HUDEP-2 (cell line): ENCODE measurements around the gene ANKS1B.

Experiments used
- DNase-seq, 76 experiments: peaks; one replicate each; lab custom pipeline; 2025; ENCODE audit not compliant: unreplicated experiment in 76 of 76; lab: John Stamatoyannopoulos, UW

The ANKS1B gene

DNA sequence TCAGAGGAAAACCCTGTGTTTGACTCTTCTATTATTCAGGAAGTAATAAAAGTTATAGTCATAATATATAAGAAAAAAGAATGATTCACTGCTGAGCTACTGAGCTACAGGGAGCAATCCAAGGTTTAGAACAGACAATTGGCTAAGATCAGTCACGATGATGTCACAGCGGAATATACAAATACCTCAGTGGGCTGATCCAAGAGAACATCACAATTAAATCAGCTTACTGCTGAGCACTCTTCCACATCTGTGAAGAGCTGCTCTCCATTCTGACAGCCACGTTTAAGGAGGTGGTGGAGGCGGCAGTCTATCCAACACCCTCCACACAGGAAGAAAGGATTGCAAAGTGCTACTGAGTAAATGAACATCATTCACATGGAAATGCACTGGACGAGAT, 1068.6 kb downstream of the ANKS1B start:
- DNase-seq, result no peak

DNA sequence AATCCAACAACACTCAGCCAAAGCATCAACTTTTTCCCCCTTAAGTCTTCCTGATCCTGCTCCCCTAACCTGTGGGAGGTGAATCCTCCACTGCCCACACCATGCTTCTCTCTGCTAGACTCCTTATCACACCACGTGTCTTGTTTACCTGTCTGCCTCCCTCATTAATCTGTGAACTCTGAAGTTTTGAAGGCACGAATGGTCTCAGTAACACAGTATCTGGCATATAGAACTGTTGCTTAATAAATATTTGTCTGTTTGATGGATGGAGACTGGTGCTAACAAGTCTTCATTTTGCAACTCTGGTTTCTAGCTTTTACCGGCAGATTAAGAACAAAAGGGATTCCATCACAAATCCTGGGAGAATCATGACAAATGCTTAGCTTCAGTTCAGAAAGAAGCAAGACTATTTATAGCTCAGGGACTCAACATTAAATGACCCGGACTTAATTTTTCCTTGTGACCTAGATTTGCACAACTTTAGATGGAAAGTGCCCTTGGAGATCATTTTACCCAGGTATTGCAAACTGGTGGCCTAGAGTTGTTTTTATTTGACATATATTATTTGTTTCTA, 1072.2 kb downstream of the ANKS1B start:
- DNase-seq, result no peak

DNA sequence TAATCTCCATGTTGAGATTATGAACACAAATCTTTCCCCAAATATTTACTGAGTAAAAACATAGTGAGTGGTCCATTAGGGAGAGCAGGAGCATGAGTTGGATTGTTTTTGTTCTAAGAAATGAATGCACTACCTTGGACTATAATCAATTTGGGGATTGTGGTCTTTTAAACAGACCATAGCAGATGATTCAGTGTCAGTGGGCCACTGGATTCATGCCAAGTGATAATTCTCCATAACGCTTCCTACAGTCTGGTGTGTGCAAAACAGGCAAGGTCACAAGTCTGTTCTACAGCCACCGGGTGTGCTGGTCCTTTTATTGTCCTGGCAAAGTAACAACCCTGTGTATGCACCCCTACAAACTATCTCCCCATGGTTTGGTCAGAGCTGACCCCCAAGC, 1073.3 kb downstream of the ANKS1B start:
- no peak for DNase-seq

DNA sequence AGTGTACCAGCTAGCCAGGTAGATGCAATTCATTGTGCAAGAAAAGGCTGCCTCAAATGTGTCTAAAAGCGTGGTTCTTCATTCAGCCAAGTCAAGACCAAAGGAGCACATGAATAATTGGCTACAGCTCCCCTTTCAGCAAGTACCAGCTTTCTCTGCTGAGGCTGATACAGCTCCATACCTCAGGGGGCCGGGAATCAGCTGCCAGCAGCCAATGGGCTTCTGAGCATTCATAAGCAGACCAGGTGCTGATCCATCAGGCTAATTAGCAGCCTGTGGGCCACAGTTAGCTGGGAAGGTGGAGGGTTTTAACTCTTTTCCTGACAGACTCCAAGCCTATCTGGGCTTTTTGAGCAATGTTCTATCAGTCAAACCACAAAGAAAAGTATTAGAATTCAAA, 1075.0 kb downstream of the ANKS1B start:
- no peak for DNase-seq

DNA sequence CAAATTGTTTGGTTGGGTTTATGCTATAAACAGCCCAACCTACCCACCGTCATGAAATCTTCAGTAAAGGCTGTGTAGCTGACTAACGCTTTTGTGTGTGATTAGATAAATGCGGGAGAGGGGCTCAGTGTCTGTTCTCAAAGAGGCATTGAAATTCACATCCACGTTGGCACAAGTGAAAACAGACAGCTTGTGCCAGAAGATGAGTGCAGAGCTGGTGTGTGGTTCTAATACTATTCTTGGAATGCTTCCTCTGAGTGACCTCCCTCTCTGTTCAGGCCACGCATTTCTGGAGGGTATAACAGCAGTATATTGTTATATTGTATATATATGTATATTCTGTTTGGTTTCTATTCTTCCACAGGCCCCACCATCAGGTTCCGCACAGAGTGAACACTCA, 1075.9 kb downstream of the ANKS1B start:
- DNase-seq, result no peak

DNA sequence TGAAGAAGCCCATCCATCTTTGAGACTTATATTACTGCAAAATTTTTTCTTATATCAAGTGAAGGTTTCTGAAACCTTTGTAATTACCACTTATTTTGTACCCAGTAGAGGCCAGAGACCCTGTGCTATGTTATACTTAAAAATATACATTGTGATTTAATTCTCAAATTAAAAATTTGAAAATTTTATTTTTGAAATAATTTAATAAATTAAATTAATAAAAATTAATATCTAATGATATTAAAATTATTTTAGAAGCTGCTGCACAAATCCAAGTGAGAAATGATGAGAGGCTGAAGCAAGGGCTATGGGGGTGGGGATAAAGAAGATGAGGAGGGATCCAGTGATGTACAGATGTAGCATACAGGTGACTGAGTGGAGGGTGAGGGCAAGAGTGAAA, 1080.9 kb downstream of the ANKS1B start:
- DNase-seq, result no peak

DNA sequence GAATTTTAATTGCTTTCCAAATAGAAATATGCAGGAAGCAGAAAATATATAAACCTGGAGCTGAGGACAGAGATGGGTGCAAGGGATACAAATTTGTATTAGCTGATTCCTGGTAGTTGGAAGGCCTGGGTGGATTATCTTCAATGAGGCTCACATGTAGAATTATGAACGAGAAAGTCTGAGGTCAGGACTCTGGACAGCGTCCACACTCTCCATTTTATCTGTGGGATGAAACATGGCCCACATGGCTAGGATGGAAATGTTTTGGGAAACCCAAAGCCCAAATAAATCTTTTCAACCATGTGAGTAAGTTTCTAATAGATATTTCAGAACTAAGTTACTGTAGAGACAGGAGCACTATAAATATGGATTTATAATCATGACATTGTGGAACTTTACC, 1083.5 kb downstream of the ANKS1B start:
- no peak for DNase-seq

DNA sequence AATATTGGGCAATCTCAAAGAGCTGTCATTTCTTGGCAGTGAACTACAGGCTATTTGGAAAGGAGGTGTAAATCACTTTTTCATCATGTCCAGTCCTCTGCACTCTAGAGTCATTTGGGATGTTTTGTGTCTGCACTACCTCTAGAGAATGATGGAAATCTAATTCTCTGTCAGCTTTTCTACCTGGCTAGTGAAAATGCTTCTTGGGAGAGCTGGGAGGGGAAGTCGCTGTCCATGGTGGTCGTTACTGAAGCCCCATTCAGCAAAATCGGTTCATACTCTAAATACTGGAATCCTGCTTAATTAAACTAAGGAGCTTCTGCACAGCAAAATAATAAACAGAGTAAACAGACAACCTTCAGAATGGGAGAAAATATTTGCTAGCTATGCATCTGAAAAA, 1087.8 kb downstream of the ANKS1B start:
- DNase-seq, result no peak

DNA sequence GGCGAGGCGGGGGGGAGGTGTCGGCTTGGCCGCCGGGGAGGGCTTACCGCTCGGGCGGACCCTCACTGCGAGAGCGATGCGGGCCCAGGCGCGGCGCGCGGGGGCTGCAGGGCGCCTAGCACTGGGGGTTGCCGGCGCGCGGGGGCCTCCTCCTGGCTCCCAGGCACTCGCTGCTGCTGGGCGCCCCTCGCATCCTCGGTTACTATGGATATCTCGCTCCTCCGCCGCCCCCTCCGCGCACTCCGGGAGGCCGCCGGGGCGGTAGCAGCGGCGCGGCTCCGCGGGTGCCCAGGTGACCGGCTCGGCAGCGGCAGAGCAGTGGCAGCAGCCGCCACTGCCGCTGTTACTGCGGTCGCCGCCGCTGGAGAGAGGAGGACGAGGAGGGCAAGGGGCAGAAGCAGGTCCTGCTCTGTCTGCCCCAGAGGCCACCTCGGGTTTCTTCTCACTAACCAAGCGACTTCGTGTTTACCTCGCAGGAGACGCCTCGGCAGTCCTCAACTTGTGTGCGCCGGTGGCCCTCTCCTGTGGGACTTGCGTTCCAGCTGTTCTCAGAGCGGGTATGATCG, 1089.6 kb downstream of the ANKS1B start:
- DNase-seq, result no peak

DNA sequence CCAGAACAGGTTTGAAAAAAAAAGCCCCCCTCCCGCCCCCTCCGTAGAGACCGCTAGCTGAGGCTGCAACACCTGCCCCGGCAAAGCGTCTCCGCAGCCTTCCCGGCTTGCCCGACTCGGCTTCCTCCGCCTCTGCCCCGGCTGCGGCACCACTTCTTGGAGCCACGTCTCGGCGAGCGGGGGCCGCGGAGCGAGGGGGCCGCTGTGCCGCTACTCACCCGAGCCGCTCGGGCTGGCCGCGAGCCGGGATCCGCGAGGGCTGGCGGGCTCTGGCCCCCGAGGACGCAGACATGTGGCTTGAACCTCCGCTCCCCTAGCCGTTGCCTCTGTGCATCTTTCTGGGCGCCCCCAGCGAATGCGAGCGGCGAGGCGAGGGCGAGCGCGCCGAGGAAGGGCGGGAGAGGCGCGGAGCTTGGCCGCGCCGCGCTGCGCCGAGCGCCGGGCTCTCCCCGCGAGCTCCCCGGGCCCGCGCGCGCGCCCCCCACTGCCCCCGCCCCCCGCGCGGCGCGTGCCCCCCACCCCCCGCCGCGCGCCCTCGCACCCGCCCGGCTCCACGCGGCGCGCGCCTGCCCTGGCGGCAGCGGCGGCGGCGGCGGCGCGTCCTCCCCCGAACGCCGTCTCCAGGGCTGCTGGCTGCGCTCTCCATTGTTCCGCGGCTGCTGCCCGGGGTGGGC, 1090.2 kb downstream of the ANKS1B start:
- DNase-seq, result no peak

DNA sequence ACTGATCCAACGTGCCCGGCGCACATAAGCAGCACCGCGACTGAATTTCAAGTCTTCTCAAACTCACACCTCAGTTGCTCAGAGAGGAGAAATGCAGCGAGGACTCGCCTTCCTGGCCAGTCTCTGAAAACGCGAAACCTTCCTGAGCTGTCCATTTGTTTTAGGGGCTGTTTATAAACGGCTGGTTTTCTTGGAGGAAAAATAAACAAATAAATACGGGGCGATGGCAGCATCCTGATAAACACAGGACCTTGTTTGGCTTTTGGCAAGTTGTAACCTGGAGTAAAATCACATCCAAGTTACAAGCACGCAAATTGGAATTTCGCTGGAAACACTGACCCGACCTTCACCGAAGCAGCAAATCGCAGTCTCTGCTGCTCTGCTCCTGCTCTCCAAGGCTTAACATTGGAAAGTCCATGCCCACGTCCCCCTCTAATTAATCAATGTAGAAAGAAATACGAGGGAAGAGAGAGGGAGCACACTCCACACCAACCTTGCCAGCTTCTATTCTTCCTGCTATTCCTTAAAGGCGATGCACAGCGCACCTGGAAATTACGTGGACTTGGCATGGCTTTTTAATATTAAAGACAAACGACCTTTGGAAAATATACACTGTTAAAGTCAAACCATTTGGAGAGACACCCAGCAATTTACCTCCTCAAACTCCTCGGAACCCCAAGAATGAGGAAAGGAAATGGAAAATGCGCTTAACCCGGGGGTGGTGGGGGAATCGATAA, 1090.9 kb downstream of the ANKS1B start:
- DNase-seq, result no peak

DNA sequence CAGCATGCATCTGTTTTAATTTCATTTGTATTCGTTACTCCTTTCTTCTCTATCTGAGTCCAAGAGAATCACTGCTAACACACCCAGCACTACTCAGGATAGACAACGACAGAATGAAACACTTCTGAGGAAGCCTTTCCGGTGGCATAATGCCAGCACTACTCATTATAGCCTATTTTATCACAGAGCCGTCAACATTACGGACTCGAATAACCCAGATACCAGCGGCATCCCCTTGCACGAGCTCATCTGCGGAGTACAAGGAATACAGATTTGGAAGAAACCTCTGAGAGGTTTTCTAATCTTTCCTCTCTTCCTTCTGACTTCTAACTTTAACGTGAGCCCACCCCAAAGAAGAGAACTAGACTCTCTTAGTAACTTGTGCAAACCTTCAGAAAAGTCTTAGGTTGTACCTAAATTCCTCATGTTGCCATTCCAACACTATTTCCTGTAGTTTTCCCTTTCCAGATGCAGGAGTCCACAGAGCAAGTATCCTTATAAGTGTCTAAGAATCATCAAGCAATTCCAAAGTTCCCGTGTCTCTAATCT, 1091.5 kb downstream of the ANKS1B start:
- DNase-seq, result no peak

DNA sequence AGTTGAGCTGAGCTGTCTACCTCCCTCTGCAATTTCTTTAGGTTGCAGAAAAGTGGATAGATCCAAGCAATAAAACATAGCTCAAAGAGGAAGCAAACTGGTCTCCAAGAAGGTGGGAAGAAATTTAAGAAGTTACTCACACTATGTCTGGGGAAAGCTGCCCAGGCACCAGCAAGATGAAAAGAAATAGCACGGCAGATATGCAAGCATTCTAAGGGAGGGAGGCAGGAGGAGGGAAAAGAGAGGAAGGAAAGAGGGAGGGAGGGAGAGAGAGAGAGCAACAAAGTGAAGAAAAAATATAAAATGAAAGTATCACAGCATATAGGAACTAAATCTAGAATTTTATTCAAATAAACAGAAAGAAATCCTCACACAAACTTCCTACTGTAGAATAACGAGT, 1099.0 kb downstream of the ANKS1B start:
- no peak for DNase-seq

DNA sequence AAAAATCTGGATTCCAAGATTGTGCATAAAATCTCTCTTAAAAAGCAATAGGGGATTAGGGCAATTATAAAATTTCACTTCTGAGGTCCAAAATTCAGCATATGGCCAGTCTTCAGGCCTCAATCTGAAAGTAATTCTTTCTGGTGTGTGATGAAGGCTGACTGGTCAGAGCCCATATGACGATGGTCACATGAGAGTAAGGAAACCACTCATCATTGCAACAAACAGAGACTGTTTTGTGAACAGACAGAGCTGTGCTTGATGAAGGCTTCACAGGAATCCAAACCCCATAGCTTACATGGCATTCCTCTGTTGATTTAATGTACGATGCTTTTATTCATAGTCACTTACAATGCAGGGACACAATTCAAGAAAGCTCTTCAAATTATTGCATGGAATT, 1101.5 kb downstream of the ANKS1B start:
- no peak for DNase-seq

DNA sequence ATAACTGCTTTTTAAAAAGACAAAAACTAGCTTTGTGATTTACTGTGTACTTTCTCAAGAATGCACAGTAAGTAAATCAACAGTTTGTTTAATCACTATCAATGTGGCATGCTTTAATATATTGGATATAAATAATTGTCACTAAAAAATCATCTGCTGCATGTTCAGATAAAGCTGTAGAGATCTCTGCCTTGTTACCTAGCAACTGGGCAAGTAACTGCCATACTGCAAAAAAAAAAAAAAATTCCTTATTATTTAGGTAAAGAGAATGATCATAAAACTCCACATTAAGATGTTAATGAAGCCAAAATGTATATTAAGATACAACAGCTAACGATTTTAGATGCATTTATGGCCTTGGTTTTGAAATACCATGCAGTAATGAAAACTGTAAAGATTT, 1102.2 kb downstream of the ANKS1B start:
- no peak for DNase-seq

DNA sequence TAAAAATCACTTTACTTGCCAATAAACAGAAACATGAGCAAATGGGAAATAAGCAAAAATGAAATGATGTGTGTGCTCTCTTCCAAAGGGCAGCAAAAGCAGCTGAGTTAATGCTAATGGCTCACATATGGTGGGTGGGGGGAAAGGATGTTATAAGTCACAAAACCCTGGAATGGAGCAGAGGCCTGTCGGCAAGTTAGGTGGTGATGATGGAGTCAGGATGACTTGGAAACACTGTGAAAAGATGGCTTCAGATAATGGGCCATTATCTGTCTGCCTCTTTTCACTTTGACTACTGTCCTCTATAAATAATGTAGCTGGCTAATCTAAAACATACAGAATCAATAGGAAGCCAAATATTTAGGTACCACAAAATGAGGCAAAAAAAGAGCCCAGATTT, 1111.0 kb downstream of the ANKS1B start:
- no peak for DNase-seq

DNA sequence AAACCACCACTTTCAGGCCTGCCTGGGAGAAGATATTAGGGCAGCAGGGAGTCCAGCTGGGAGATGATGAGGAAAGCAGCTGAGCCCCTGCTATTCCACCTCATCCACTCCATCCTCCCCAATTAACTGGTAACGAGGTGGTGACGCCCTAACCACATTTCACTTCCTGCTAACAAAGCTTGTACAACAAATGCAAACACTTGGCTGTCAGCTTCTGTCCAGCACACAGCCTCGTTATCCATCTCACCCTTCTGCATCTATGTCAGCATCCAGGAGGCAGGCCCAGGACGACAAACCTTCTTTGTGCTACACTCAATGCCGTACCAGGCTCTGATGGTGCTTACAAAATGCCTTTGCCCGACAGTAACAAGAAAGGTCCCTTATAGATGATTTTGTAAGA, 1114.2 kb downstream of the ANKS1B start:
- DNase-seq, result no peak

DNA sequence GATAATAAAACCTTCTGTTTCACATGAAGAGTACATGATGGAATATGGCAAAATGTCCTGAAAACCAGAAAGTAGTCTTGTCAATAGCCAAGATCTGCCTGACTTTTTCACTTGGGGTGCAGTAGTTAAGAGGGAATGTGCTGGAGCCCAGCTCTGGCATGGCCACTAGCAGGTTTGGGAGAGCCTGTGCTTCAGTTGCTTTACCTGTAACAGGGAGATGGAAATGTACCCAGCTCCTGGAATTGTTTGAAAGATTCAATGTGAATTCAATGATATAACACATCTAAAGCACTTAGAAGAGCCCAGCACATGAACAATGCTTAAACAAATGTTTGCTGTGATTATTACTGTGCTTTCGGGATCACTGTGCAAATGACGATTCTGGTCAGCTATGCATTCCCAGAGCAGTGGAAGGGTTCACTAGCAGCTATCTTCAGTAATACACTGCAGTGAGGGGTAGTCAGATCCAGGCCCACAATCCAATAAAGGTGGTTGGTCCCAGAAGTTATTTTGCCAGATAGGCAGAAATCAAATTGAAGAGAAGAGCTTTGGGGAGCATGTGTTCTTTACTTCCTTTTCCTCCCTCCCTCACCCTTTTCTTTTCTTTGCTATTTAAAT, 1114.7 kb downstream of the ANKS1B start:
- no peak for DNase-seq

DNA sequence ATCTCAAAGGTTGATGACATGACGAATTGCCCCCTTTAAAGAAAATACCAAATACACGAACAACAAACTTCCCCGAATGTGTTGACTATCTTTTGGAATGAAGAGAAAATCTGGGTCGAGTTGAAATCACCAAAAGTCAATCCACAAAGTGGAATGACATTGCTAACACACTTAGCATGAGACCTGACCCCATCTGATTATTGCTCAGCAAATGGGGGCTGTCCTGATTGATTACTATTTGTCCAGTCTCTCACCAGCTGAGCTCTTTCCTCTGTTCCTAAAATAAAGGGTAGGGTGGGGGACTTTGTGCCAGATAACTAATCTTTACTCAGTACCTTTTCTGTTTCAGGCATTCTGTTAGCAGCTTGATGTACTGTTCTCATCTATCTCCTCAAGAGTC, 1116.2 kb downstream of the ANKS1B start:
- DNase-seq, result no peak

DNA sequence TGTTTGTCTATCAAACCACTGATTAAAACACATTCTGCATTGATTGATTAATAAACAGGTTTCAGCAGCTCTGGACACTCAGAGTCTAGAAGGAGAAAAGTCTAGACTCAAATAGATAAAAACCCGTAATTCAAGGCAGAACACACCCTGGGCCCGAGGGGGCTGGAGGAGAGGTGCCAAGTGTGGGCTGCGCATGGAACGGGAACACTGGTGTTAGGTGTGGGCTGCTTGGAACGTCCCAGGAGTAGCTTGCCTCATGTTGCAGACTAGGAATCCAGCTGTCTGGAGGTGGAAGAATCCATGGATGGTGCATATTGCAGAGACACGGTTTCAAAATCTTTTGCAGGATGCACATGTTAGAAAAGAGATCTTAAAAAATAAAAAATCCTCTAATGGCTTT, 1116.7 kb downstream of the ANKS1B start:
- DNase-seq, result no peak

DNA sequence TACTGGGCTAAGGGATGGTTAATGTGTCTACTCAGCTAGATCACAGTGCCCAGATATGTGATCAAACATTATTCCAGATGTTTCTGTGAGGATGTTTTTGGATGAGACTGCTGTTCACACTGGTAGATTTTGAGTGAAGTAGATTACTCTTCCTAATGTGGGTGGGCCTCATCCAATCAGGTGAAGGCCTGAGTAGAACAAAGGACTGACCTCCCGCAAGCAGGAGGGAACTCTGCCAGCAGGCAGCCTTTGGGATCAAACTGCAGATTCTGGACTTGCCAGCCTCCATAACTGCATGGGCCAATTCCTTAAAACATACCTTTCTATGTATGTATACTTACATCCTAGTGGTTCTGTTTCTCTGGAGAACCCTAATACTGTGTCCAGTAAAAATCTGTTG, 1120.4 kb downstream of the ANKS1B start:
- no peak for DNase-seq
